Pons (tissue), 1 donor: Measurements from ENCODE around the gene SNPH.
A peak's percentile ranks its signal among the peaks of the same experiment; 100 is the strongest.
"Not testable (repeated sequence)": the region's sequence is repeated elsewhere in the genome, so short reads cannot be mapped to it uniquely, and the experiment has no call there.

Experiments
- DNase-seq: peaks from one replicate; pipeline ENCODE4 v3.0.0-alpha.2; 2016; ENCODE audit warnings: low spot score

The SNPH gene, protein sequence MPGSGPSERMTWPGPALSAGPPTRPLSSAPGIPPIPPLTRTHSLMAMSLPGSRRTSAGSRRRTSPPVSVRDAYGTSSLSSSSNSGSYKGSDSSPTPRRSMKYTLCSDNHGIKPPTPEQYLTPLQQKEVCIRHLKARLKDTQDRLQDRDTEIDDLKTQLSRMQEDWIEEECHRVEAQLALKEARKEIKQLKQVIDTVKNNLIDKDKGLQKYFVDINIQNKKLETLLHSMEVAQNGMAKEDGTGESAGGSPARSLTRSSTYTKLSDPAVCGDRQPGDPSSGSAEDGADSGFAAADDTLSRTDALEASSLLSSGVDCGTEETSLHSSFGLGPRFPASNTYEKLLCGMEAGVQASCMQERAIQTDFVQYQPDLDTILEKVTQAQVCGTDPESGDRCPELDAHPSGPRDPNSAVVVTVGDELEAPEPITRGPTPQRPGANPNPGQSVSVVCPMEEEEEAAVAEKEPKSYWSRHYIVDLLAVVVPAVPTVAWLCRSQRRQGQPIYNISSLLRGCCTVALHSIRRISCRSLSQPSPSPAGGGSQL

DNA sequence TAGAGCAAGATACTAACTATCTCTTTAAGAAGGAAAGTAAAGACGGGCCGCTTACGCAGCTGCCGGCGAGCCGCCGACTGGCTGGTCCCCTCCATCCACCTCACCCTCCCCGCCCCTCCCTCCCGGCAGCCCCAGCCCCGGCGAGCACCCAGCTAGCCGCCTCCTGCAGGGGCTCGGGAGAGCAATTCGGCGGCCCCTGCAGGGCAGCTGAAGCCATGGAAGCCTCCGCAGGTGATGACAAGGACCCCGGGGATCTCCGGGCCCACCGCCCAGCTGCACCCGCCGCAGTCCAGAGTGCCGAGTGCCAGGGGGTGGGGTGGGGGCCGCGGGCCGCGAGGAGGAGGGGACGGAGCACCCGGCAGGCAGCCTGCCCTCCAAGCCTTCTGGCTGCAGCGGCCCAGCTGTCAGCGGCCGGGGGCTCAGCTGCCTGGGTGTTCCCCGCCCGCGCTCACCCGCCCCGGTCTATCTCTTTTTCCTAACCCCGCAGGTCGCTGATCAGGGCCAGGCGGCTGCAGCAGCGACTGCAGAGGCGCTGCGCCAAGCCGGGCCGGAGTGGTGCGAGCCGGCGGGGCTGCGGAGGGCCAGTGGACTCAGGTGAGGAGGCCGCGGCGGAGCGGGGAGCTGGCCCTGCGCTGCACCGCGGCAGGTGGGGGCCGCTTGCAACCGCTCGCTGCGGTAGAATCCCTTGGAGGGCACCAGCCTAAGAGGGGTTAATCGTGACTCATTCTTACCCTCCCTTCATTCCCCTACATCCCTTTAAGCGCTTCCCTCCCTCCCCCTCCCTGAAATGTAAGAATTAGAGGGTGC is at the start of gene SNPH:
TSS of gene SNPH (plus strand) at position 128 of the 807 bp plus-strand sequence. CDS start 29,946 bp downstream, outside the sequence.
- DNase-seq, result no peak

DNA sequence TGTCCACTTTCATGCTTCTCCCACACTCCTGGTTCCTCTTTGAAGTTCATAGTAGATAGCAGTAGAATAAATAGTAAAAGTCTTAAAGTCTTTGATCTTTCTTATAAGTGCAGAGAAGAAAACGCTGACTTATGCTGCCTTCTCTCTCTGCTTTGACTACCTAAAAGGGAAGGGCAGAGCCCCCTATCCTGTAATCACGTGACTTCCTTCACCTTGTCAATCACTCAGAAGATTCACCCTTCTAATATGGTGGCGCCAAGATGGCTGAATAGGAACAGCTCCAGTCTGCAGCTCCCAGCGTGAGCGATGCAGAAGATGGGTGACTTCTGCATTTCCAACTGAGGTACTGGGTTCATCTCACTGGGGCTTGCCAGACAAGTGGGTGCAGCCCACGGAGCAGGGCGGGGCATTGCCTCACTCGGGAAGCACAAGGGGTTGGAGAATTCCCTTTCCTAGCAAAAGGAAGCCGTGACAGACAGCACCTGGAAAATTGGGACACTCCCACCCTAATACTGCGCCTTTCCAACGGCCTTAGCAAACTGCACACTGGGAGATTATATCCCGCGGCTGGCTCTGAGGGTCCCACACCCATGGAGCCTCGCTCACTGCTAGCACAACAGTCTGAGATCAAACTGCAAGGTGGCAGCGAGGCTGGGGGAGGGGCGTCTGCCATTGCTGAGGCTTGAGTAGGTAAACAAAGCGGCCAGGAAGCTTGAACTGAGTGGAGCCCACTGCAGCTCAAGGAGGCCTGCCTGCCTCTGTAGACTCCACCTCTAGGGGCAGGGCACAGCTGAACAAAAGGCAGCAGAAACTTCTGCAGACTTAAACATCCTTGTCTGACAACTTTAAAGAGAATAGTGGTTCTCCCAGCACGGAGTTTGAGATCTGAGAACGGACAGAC is 49.3 kb upstream of the SNPH start:
- not testable (repeated sequence) for DNase-seq

DNA sequence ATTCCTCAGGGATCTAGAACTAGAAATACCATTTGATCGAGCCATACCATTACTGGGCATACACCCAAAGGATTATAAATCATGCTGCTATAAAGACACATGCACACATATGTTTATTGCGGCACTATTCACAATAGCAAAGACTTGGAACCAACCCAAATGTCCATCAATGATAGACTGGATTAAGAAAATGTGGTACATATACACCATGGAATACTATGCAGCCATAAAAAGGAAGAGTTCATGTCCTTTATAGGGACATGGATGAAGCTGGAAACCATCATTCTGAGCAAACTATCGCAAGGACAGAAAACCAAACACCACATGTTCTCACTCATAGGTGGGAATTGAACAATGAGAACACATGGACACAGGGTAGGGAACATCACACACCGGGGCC is 43.3 kb upstream of the SNPH start:
- DNase-seq, result not testable (repeated sequence)

DNA sequence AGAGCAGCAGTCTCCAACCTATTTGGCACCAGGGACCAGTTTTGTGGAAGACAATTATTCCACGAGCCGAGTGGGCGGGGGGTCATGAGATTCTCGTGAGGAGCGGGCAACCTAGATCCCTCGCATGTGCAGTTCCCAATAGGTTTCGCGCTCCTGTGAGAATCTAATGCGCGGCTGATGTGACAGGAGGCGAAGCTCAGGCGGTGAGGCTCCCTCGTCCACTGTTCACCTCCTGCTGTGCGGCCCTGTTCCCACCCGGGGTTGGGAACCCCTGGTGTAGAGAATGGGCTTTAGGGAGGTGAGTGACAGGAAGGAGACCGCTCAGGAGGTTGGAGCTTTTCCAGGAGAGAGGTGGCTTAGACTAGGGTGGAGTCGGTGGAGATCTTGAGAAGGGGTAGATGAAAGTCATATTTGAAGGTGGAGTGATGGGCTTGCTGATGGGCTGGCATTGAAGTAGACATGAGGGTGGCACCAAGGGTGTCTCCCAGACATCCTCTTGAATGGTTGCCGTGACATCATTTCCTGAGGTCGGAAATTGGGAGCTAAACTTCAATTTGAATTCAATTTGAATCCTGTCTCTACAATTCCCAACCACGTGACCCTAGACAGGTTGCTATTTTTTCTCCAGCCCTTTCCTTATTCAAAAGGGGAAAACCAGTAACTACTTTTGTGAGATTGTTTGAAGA is 41.7 kb upstream of the SNPH start:
- no peak for DNase-seq

DNA sequence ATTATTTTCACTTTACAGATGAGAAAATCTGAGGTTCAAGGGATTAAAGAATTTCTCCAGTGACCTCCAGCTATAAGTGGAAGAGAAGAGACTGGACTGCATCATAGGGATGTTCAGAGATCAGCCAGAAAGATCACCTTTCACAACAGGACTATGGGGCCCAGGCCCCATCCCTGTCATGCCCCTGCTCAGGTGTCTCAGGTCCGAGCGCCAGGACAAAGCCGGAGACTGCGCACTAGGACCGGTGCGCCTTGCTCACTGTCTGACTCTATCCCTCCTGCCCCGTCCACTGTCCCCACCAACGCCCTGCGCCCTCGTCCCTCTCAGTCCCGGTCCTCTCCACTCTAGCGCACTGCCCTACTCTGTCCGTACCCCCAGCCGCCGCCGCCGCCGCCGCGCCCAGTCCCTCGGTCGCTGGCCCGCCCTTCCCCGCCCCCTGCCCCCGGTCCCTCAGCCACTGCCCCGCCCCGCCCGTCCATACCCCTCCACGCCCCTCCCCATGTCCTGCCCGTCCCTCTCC is 40.8 kb upstream of the SNPH start:
- no peak for DNase-seq

DNA sequence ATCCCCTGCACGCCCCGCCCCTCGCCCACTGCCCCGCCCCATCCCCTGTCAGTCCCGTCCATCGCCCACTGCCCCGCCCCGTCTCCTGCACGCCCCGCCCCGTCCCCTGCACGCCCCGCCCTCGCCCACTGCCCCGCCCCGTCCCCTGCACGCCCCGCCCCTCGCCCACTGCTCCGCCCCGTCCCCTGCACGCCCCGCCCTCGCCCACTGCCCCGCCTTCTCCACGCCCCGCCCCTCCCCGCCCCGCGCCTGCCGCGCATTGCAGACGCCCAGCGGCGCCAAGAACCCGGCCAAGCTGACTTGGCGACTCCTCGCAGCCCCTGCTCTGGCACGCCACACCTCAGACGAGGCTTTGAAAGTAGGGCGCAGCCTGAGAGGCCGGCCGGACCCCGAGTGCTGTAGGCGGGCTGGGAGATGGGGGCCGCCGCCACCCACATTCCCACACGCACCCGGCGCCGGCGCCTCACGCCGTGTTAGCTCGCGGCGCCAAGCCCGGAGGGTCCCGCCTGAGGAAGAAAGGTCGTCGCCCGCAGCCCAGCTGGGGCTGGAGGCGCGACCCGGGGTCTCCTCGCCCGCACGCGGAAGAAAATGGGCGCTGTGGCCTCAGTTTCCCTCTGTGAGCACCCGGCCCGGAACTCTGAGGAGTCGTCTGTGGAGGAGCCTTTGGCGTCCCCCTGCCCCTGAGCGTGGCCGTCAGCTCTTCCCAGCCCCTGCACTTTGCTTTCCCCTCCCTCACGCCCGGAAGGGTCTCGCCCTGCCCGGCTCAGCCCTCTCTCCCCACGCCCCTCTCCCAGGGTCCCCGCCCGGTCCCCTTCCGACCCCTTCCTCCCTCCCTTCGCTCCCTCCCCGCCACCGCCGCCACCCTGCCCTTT is 40.1 kb upstream of the SNPH start, which contains the start of gene RAD21L1:
TSS of gene RAD21L1 (plus strand) at position 262 of the 872 bp plus-strand sequence. CDS start 2,410 bp downstream, outside the sequence.
- peak; percentile 25 for DNase-seq

DNA sequence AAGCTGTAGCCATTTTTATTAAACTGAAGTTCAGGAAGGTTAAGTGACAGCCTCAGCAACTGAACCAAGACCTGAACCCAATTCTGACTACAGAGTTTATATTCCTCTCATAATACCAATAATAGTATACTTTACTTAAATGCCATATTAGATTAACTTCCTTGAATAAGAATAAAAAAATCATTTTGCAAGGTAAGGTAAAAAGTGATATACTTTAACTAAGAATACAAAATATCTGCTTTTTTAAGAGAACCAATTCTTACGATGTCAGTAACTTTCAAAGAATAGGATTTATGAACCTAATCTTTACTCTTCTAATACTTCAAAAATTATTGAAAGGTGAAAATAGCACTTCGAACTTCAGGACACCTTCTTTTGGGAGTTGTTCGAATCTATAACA is 36.6 kb upstream of the SNPH start:
- DNase-seq, result no peak

DNA sequence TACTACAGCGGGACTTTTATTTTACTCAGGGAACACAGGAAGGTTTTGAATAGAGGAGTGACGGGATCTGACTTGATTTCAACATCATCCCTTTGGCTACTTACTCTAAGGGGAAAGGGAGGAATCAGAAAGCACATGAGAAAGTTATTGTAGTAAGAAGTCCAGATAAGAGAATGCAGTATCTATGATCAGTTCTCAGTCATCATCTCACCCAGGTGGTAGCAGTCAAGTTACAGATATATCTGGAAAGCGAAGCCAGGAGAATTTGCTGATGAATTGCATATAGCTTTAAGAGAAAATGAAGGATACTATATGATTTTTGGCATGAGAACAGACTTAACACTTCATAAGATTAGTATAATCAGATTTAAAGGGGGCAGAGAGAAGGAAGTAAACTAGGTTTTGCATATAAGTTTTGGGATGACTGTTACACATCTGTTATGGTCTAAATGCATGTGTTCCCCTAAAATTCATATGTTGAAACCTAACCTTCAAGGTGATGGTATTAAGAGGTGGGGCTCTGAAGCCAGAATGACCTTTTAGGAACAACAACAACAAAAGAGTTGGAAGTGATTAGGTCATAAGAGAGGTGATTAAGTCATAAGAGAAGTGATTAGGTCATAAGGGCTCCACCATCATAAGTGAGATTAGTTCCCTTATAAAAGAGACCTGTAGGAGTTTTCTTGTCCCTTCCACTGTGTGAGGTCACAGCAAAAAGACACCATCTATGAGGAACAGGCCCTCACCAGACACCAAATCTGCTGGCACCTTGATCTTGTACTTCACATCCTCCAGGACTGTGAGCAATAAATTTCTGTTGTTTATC is 33.6 kb upstream of the SNPH start:
- DNase-seq, result no peak

DNA sequence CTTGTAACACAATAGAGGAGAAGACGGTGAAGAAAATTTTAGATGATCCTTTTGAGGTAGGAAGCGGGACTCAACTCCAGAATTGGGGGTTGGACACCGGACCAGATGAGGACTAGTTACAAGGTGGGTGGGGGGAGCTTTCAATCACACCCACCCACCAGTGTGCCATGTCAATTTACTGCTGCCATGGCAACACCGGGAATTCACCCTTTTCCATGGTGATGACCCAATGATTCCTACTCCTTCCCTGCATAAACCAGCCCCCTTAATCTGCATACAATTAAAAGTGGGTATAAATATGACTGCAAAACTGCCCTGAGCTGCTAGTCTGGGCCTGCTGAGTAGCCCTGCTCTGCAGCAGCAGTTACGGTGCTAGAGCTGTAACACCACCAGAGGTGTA is 25.5 kb upstream of the SNPH start:
- DNase-seq, result no peak

DNA sequence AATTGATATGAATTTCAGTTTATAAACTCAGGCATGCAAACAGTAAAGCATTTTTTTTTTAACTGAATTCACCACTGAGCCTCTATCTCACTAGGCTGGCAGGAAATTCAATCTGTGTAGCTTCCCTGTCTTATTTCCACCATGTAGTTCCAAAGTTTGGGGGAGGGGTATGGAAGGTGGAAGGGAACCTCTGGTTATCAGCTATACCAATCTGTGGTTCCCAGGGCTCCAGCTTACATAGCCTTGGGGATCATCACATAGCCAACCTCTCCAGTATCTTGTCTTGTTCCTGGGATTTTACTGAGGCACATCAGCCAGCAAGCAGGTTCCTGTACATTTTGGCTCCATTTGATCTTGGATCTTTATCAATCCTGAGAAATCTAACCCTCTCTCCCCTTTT is 24.6 kb upstream of the SNPH start:
- no peak for DNase-seq

DNA sequence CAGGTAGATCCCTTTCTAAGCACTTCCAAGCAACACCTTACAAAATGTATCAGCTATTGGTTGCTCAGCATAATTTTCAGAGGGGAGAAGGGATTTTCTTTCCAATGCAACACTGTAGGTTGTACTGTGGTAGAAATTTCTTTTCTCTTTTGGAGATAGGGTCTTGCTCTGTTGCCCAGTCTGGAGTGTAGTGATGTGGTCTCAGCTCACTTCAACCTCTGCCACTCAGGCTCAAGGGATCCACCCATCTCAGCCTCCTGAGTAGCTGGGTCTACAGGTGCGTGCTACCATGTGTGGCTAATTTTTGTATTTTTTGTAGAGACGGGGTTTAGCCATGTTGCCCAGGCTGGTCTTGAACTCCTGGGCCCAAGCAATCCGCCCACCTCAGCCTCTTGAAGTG is 24.0 kb upstream of the SNPH start:
- DNase-seq, result no peak

DNA sequence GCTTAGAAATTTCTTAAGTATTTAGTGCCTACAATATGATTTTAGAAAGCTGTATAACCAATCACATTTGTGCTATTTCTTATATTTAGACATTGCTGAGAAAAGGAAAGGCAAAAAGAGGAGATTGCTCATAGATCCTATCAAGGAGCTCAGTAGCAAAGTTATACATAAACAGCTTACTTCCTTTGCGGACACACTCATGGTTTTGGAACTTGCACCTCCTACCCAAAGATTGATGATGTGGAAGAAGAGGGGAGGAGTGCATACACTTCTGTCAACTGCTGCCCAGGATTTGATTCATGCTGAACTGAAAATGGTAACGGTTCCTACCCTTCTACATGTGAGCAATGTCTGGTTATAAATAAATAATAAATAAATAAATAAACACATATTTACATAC is 23.6 kb upstream of the SNPH start:
- no peak for DNase-seq

DNA sequence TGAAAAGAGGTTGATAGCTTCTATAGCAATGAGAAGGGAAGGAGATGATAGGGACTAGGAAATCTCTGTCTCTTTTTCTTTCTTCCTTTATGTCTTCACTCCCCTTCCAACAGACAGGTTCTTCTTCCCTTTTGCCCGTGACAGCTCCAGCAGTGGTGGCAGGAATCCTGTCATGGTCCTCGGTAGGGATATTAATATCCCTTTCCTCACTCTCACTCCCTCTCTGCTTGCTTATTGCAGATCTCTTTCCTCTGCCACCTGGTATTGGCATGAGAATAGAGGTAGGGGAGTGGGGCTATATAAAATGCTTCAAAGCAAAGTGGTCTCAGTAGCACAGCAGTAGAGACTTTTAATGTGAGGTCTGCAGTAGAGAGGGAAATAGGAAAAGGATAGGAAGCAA is 20.5 kb upstream of the SNPH start:
- DNase-seq, result no peak

DNA sequence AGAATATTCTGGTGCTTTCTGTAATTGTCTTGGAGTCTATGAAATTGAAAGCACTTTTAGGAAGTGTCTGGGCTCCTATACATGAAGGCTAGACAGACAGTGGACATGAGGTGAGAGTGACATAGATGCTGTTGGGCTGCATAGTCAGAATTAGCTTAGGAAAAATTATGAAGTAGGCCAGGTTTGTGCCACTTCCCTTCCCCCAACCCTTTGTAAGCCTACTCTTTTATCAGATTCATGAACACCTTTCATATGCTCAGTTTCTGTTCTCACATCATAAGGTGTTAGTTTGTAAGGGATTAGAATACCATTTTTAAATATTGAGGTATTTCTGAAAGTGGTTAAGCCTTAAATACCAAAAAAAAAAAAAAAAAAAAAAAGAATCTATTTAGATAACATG is 18.4 kb upstream of the SNPH start:
- no peak for DNase-seq

DNA sequence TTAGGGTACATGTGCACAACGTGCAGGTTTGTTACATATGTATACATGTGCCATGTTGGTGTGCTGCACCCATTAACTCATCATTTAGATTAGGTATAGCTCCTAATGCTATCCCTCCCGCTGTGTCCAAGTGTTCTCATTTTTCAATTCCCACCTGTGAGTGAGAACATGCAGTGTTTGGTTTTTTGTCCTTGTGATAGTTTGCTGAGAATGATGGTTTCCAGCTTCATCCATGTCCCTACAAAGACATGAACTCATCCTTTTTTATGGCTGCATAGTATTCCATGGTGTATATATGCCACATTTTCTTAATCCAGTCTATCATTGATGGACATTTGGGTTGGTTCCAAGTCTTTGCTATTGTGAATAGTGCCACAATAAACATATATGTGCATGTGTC is 15.8 kb upstream of the SNPH start:
- DNase-seq, result not testable (repeated sequence)

DNA sequence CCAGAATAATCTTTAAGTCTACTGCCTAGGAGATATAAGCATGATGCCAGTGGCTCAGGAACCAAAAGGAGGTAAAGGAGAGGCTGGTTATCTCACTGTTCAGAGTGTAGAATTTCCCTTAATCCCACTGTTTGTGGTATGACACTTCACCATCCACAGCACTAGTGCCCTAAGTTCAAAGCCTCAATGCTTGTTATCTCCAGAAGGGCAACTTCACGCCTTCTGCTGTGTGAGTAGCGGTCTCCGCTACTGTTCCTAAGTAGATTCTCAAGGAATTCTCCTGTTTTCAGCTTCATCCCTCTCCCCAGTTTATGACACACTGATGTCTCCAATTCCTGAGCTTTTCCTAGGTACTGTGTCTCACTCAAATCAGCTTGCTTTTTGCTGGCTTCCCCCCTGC is 13.7 kb upstream of the SNPH start:
- no peak for DNase-seq

DNA sequence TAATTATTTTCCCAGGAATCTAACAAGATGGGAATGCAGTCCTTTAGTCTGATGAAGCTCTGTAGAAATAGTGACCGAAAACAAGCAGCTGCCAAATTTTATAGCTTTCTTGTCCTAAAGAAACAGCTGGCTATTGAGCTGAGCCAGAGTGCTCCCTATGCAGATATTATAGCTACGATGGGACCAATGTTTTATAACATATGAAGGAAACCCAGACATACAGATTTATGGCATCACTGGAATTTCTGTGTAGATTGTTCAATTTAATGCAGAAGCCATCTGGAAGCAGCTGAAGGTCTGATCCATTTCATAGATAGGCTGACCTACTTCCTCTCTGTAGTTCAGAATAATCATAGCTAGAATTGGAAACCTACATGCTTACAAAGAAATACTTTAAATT is 11.8 kb upstream of the SNPH start:
- no peak for DNase-seq

DNA sequence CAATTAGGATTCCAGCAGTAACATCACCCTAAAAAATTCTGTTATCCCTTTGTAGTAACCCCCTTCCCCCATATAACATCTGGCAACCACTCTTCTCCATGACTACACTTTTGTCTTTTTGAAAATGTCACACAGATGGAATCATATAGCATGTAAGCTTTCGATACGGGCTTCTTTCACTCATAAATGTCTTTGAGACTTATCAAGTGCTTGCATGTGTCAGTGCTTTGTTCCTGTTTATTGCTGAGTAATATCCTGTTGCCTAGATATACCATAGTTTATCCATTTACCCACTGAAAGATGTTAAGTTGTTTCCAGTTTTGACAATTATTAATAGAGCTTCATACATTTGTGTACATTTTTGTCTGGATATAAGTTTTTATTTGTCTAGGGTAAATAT is 10.4 kb upstream of the SNPH start:
- no peak for DNase-seq

DNA sequence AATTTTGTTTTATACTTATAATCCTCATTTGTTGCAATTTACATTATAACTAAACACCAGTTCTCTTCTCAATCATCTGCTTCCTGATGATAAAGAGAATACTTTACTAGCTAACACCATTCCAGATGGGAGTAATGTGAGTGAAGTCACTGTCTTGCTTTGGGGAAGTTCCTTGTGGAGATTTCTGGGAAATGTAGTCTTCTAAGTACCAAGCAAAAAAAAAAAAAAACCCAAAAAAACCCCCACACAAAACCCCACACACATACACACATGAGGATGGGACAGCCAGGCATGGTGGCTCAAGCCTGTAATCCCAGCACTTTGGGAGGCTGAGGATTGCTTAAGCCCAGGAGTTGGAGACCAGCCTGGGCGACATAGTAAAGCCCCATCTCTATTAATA is 2.2 kb upstream of the SNPH start:
- no peak for DNase-seq
